Panc1 (cell line): Measurements from ENCODE around the gene DCAF5. TPM values are rescaled to one million over a fixed set of nuclear protein-coding genes. Genes with fewer than 3 reads are reported as not detected.

Experiments
- ATAC-seq: fragments of 200-7000 bp; cut with Tn5 transposase; 2 replicates; pipeline ENCODE4 v1.9.1; 2020; ENCODE audit warnings: mild to moderate bottlenecking, moderate library complexity
- BruUV-seq: library from RNA; stranded (reverse); fragments of 400-500 nt; replicated peaks from 2 replicates; lab custom pipeline; 2021; lab: Mats Ljungman, UMichigan
- CTCF ChIA-PET: fragments of 300-600 bp; sonication (Branson Sonifier 250); formaldehyde crosslinking; loops from one replicate; lab custom pipeline; 2022; ENCODE audit warnings: antibody characterized with exemption; lab: Charles Lee
- POLR2A ChIA-PET: fragments of 300-600 bp; sonication (Branson Sonifier 250); formaldehyde crosslinking; loops from one replicate; lab custom pipeline; 2022; ENCODE audit warnings: antibody characterized with exemption; lab: Charles Lee
- DNase-seq: peaks from one replicate; pipeline ENCODE4 v3.0.0-alpha.2; 2010; ENCODE audit warnings: low read depth, low spot score
- H3K27ac ChIP-seq: 2 replicates; pipeline ENCODE4 v1.5.1; 2011; ENCODE audit warnings: mild to moderate bottlenecking, low read length, inconsistent platforms
- H3K27me3 ChIP-seq: fragments of 200-500 bp; sonication (Bioruptor generic); 2 replicates; pipeline ENCODE4 v1.6.0; 2014; ENCODE audit warnings: low read length, inconsistent platforms; ENCODE audit not compliant: control insufficient read depth, insufficient read depth
- H3K36me3 ChIP-seq: fragments of 200-500 bp; sonication (Bioruptor generic); 2 replicates; pipeline ENCODE4 v1.5.1; 2014; ENCODE audit warnings: inconsistent platforms, mild to moderate bottlenecking, low read length, moderate library complexity; ENCODE audit not compliant: control insufficient read depth, insufficient read depth
- H3K4me1 ChIP-seq: 2 replicates; pipeline ENCODE4 v1.5.1; 2011; ENCODE audit warnings: inconsistent platforms, mild to moderate bottlenecking, low read length, moderate library complexity; ENCODE audit not compliant: control insufficient read depth, insufficient read depth
- H3K4me3 ChIP-seq, 2 experiments: 2 replicates each; pipeline ENCODE4 v1.5.1; 2011 to 2012; ENCODE audit warnings: low read depth in 2 of 2, low read length in 2 of 2, mild to moderate bottlenecking in 2 of 2, inconsistent platforms in 1 of 2, moderate library complexity in 1 of 2
- H3K9me3 ChIP-seq: fragments of 200-500 bp; sonication (Bioruptor generic); 2 replicates; pipeline ENCODE4 v1.5.1; 2014; ENCODE audit warnings: low read depth, mild to moderate bottlenecking, inconsistent platforms, low read length, moderate library complexity; ENCODE audit not compliant: control insufficient read depth, insufficient read depth
- CTCF ChIP-seq: fragments of 450-650 bp; IDR thresholded peaks from 2 replicates; pipeline ENCODE4 v1.5.1; 2017; ENCODE audit warnings: mild to moderate bottlenecking
- POLR2AphosphoS5 ChIP-seq: IDR thresholded peaks from 2 replicates; pipeline ENCODE4 v1.6.1; 2012; ENCODE audit warnings: mild to moderate bottlenecking, low read depth, low read length, moderate library complexity
- REST ChIP-seq, 2 experiments: IDR thresholded peaks; 2 replicates each; pipeline ENCODE4 v1.6.1; 2011 to 2012; ENCODE audit warnings: low read depth in 2 of 2, control low read depth in 1 of 2, low read length in 1 of 2, mild to moderate bottlenecking in 1 of 2, moderate library complexity in 1 of 2; ENCODE audit not compliant: insufficient read depth in 1 of 2
- SIN3A ChIP-seq: IDR thresholded peaks from 2 replicates; pipeline ENCODE4 v1.6.1; 2012; ENCODE audit warnings: low read depth, mild to moderate bottlenecking, low read length, moderate library complexity, borderline replicate concordance; ENCODE audit not compliant: insufficient read depth
- TCF7L2 ChIP-seq: IDR thresholded peaks from 2 replicates; pipeline ENCODE4 v1.6.1; 2011; ENCODE audit warnings: mild to moderate bottlenecking, low read depth, low read length, inconsistent platforms
- in situ Hi-C: cut with HindIII; loops from 2 replicates; pipeline ENCODE4 v1.10.0; 2016; ENCODE audit warnings: low sequenced_read_pairs, low pct_unique_long_range_greater_than_20kb
- intact Hi-C: fragments of 100-400 bp; cut with micrococcal nuclease; formaldehyde crosslinking; loops from one replicate; pipeline ENCODE4 v1.10.0; 2022; ENCODE audit not compliant: unreplicated experiment
- total RNA-seq: library from RNA; stranded (reverse); gene quantifications from one replicate; pipeline ENCODE4 v1.2.1, GENCODE V29; 2021; ENCODE audit not compliant: unreplicated experiment

Gene DCAF5
- total RNA-seq, 1 experiment from 2014 or later = 27.6 TPM

- H3K4me1 ChIP-seq = no peaks in the 10 kb centered on the region
- ChIA-PET POLR2A (interaction anchor here (0.5 kb wide), 1 partner anchor 101 kb away, joined by 4 read pairs; no protein-coding TSS in a partner anchor), CTCF (no interaction called here)
- no peaks in the 10 kb centered on the region for H3K27me3 ChIP-seq
- no peak for DNase-seq
- BruUV-seq = no TSS peak
- no peak overlapping the region for H3K27ac ChIP-seq
- ATAC-seq = no peak
- H3K4me3 ChIP-seq = no peak overlapping the region
- in situ Hi-C loops (no loop called here), intact Hi-C loops (no loop called here)
- no peaks in the 10 kb centered on the region for H3K9me3 ChIP-seq
- TF ChIP-seq TCF7L2 (no peak), POLR2AphosphoS5 (no peak), SIN3A (no peak), CTCF (no peak)
- H3K36me3 ChIP-seq = no peaks in the 10 kb centered on the region
Observed at GRCh38 chr14:69041783-69042182, 111.1 kb downstream of the DCAF5 start.

- TF ChIP-seq CTCF (no peak), SIN3A (no peak), REST (IDR thresholded peaks at IDR 0.05; ENCODE audit: insufficient read depth in 1 of 2, low read depth in 2 of 2, low read length in 1 of 2) (no peak), TCF7L2 (no peak), POLR2AphosphoS5 (no peak)
- ChIA-PET CTCF (no interaction called here), POLR2A (no interaction called here)
- no peaks in the 10 kb centered on the region for H3K9me3 ChIP-seq
- H3K4me1 ChIP-seq = no peaks in the 10 kb centered on the region
- intact Hi-C loops (no loop called here), in situ Hi-C loops (no loop called here)
- no peak for DNase-seq
- ATAC-seq = no peak
- BruUV-seq = no TSS peak
- no peaks in the 10 kb centered on the region for H3K27me3 ChIP-seq
- H3K36me3 ChIP-seq = no peaks in the 10 kb centered on the region
- H3K4me3 ChIP-seq = no peak overlapping the region
- no peak overlapping the region for H3K27ac ChIP-seq
Observed at GRCh38 chr14:69040353-69040752, 112.6 kb downstream of the DCAF5 start.
